Measurements from ENCODE around the gene GAS6. TPM values are rescaled to one million over a fixed set of nuclear protein-coding genes. Genes with fewer than 3 reads are reported as not detected.

The GAS6 gene
- total and polyA plus RNA-seq, 2 donors (not counting 1 experiment from before 2014, with no cell fraction given): 0.25 to 0.78 TPM

DNA sequence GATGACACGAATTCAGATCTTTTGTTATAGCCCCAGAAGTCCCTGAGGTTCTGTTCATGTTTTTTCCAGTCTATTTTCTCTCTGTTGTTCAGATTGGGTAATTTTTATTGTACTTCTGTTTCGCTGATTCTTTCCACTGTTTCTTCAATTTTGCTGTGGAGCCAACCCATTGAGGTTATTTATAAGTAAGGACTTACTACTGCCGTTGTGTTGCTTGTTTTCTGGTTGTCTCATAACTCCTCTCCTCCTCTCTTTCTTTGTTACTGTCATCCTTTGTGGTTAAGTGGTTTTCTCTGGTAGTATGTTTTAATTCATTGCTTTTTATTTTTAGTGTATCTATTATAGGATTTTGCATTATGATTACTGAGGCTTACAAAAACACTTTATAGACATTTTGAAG is 48.7 kb upstream of the GAS6 start:
- ChIA-PET CTCF (no interaction called here), POLR2A (no interaction called here)
- H3K4me3 ChIP-seq (ENCODE audit: control extremely low read depth in 1 of 5, extremely low read depth in 1 of 5, insufficient read depth in 1 of 5, low read depth in 2 of 5, low read length in 4 of 5): no peak overlapping the region
- TF ChIP-seq EZH2 (IDR thresholded peaks at IDR 0.05; ENCODE audit: borderline replicate concordance, insufficient read depth, low read depth, low read length, poor library complexity, severe bottlenecking): no peak
- TF ChIP-seq, protein P1, sequence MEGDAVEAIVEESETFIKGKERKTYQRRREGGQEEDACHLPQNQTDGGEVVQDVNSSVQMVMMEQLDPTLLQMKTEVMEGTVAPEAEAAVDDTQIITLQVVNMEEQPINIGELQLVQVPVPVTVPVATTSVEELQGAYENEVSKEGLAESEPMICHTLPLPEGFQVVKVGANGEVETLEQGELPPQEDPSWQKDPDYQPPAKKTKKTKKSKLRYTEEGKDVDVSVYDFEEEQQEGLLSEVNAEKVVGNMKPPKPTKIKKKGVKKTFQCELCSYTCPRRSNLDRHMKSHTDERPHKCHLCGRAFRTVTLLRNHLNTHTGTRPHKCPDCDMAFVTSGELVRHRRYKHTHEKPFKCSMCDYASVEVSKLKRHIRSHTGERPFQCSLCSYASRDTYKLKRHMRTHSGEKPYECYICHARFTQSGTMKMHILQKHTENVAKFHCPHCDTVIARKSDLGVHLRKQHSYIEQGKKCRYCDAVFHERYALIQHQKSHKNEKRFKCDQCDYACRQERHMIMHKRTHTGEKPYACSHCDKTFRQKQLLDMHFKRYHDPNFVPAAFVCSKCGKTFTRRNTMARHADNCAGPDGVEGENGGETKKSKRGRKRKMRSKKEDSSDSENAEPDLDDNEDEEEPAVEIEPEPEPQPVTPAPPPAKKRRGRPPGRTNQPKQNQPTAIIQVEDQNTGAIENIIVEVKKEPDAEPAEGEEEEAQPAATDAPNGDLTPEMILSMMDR (IDR thresholded peaks at IDR 0.05): no peak
- H3K4me2 ChIP-seq (replicated peaks; ENCODE audit: low read depth, low read length, poor library complexity, severe bottlenecking): no peak overlapping the region
- H3K9me3 Mint-ChIP-seq (ENCODE audit: insufficient read depth): peaks cover 4% of the 10 kb centered on the region
- H3K9ac ChIP-seq (ENCODE audit: low read length): no peak overlapping the region
- peaks cover 45% of the 10 kb centered on the region for H3K27me3 Mint-ChIP-seq
- H3K27ac Mint-ChIP-seq: no peak overlapping the region
- no peaks in the 10 kb centered on the region for H3K79me2 ChIP-seq (ENCODE audit: control insufficient read depth, insufficient read depth, low read length)
- no peaks in the 10 kb centered on the region for H4K20me1 ChIP-seq (ENCODE audit: control insufficient read depth, insufficient read depth, low read length, poor library complexity, severe bottlenecking)
- H2AFZ ChIP-seq (ENCODE audit: insufficient read depth, low read depth, low read length, poor library complexity, severe bottlenecking): no peak overlapping the region
- ATAC-seq (ENCODE audit: low read depth) (no peak), DNase-seq (no peak)
- no peak overlapping the region for H3K27ac ChIP-seq (ENCODE audit: low read length in 2 of 2)
- WGBS (ENCODE audit: insufficient coverage): no CpG with 5 or more reads among the region's 3 CpGs
- no peaks in the 10 kb centered on the region for H3K36me3 ChIP-seq (replicated peaks in 1 of 2; ENCODE audit: control extremely low read depth in 1 of 2, control insufficient read depth in 1 of 2, extremely low read depth in 1 of 2, insufficient read depth in 2 of 2, low read length in 1 of 2)
- H3K27me3 ChIP-seq (replicated peaks in 1 of 4; ENCODE audit: control extremely low read depth in 1 of 4, control insufficient read depth in 3 of 4, insufficient read depth in 4 of 4, low read length in 3 of 4): peaks cover 0 to 18% (median 12%) of the 10 kb centered on the region in 4 experiments
- intact Hi-C loops (cut with micrococcal nuclease): no loop called here
- peaks cover 7% of the 10 kb centered on the region for H3K4me1 Mint-ChIP-seq
- peaks cover 7% of the 10 kb centered on the region in 2 donors for H3K4me1 ChIP-seq (ENCODE audit: control insufficient read depth in 2 of 2, insufficient read depth in 2 of 2, low read length in 2 of 2)
- peaks cover 0 to 4% (median 3%) of the 10 kb centered on the region in 3 donors for H3K9me3 ChIP-seq (ENCODE audit: control extremely low read depth in 1 of 3, control insufficient read depth in 2 of 3, insufficient read depth in 1 of 3, low read length in 2 of 3)
- H3K4me3 Mint-ChIP-seq: no peak overlapping the region

DNA sequence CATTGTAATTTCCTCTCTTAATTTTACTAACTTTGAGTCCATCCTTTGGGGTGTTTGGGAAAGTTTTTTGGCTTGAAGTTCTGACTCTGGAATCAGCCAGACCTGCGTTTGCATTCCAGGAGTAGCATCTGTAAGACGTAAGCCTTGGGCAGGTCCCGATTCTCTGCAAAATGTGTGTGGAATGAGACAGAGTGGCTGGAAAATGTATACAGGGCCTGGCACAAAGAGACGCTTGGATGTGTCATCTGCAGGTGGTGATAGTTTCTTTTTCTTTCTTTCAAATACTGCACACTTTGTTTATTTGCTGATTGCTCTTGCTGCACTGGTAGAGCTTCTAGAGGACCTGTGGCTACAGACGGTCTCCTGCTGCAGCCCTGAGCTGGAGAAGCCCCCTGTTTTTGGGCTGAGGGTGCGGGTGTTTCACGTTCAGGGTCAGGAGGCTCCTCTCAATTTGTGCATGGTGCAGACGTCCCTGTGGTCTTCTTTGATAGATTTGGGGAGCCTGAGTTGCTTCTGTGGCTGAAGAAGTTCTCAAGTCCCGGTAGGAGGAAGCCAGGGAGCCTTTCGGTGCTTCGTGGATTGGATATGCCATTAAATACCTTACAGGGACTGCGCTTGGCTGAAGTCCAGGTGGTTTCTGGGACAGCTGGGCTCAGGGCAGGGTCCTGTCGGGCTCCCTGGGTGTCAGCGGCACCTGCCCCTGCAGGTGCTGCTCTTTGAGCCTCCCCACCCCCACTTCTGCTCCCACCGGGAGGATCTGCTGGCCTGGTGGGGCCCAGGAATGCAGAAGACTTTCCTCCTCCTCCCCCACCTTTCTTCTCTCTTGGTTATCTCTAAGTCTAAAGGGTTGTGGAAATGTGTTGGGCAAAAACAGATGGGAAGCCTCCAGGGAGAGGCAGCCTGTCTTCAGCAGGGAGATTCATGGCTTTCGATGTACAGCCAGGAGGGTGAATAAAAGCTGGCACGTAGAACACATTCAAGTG is 44.0 kb upstream of the GAS6 start:
- no peak overlapping the region for H3K4me3 ChIP-seq (ENCODE audit: control extremely low read depth in 1 of 5, extremely low read depth in 1 of 5, insufficient read depth in 1 of 5, low read depth in 2 of 5, low read length in 4 of 5)
- no peak overlapping the region for H3K9ac ChIP-seq (ENCODE audit: low read length)
- H3K79me2 ChIP-seq (ENCODE audit: control insufficient read depth, insufficient read depth, low read length): no peaks in the 10 kb centered on the region
- WGBS (ENCODE audit: insufficient coverage): 42% methylated on average over 12 of the region's 17 CpGs
- H3K4me1 ChIP-seq (ENCODE audit: control insufficient read depth in 2 of 2, insufficient read depth in 2 of 2, low read length in 2 of 2): peaks cover 7% of the 10 kb centered on the region in 2 donors
- H3K27ac ChIP-seq (ENCODE audit: low read length in 2 of 2): no peak overlapping the region
- CTCF ChIA-PET: no interaction called here
- no peaks in the 10 kb centered on the region for H3K36me3 ChIP-seq (replicated peaks in 1 of 2; ENCODE audit: control extremely low read depth in 1 of 2, control insufficient read depth in 1 of 2, extremely low read depth in 1 of 2, insufficient read depth in 2 of 2, low read length in 1 of 2)
- POLR2A ChIA-PET: no interaction called here
- H4K20me1 ChIP-seq (ENCODE audit: control insufficient read depth, insufficient read depth, low read length, poor library complexity, severe bottlenecking): no peaks in the 10 kb centered on the region
- H3K4me2 ChIP-seq (replicated peaks; ENCODE audit: low read depth, low read length, poor library complexity, severe bottlenecking): no peak overlapping the region
- H3K9me3 ChIP-seq (ENCODE audit: control extremely low read depth in 1 of 3, control insufficient read depth in 2 of 3, insufficient read depth in 1 of 3, low read length in 2 of 3): peaks cover 0 to 5% (median 4%) of the 10 kb centered on the region in 3 donors
- peaks cover 33% of the 10 kb centered on the region for H3K27me3 Mint-ChIP-seq
- ATAC-seq (ENCODE audit: low read depth): no peak
- H3K27me3 ChIP-seq (replicated peaks in 1 of 4; ENCODE audit: control extremely low read depth in 1 of 4, control insufficient read depth in 3 of 4, insufficient read depth in 4 of 4, low read length in 3 of 4): peaks cover 0 to 14% (median 11%) of the 10 kb centered on the region in 4 experiments
- DNase-seq: no peak
- H3K4me3 Mint-ChIP-seq: no peak overlapping the region
- peaks cover 7% of the 10 kb centered on the region for H3K4me1 Mint-ChIP-seq
- no peak overlapping the region for H2AFZ ChIP-seq (ENCODE audit: insufficient read depth, low read depth, low read length, poor library complexity, severe bottlenecking)
- no peak for TF ChIP-seq EZH2 (IDR thresholded peaks at IDR 0.05; ENCODE audit: borderline replicate concordance, insufficient read depth, low read depth, low read length, poor library complexity, severe bottlenecking)
- TF ChIP-seq, protein P1 (IDR thresholded peaks at IDR 0.05): no peak
- no peak overlapping the region for H3K27ac Mint-ChIP-seq
- peaks cover 4% of the 10 kb centered on the region for H3K9me3 Mint-ChIP-seq (ENCODE audit: insufficient read depth)
- intact Hi-C loops (cut with micrococcal nuclease): no loop called here
